Measurements from ENCODE around the gene NUDT5.
A peak's percentile ranks its signal among the peaks of the same experiment; 100 is the strongest.
"Not testable (repeated sequence)": the region's sequence is repeated elsewhere in the genome, so short reads cannot be mapped to it uniquely, and the experiment has no call there.

The NUDT5 gene

GRCh38 chr10:12195603-12196506 lies at the start of gene NUDT5, which contains the start of gene CDC123:
TSS of gene NUDT5 (minus strand) at chr10:12195891. CDS start at chr10:12186291, 9,600 bp downstream.
TSS of gene CDC123 (plus strand) at chr10:12196188. CDS start at chr10:12196246, 58 bp downstream.
- DNase-seq (ENCODE audit: low spot score) = peak; percentile 92

GRCh38 chr10:12243864-12244620 lies 48.4 kb upstream of the NUDT5 start:
- no peak for DNase-seq (ENCODE audit: low spot score)

DNA sequence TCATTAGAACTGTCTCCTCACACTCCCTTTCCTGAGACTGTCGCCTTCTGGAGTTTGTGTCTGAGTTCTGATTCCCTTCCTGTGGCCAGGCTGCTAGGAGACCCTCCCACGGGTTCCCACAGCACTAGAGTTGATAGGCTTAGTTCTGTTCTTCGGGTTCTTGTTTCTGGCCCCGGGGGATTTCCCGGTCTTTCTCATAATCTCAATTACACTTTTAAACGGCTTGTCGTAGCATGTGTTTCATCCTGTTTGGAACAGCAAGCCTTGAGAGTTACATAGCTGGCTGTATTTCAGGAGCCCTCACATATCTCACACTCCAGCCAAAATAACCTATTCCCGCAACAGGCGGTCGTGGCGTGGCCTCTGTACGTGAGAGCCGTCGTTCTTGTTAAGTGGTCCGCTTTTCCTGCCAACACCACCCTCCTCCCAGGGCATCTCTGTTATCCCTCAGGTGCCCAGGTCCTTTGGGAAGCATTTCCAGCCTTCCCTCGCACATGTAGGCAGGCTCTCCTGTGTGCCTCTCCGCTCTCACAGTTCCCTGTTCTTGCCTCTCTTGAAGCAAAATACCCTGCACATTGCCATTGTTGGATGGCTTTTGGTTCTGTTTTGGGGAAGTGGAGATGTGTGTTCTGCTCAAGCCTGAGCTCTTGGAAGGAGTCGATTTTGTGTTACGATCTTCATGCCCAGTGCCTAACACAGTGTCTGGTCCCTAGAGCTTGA lies 46.3 kb upstream of the NUDT5 start:
- DNase-seq (ENCODE audit: low spot score) = no peak

DNA sequence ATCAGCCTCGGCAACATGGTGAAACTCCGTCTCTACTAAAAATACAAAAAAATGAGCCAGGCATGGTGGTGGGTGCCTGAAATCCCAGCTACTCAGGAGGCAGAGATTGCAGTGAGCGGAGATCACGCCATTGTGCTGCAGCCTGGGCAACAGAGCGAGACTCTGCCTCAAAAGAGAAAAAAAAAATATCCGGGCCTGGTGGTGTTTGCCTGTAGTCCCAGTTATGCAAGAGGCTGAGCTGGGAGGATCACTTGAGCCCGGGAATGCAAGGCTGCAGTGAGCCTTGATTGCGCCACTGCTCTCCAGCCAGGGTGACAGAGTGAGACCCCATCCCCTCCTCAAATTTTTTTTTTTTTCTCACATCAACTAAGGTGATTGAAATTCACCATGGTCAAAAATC lies 43.1 kb upstream of the NUDT5 start:
- no peak for DNase-seq (ENCODE audit: low spot score)

DNA sequence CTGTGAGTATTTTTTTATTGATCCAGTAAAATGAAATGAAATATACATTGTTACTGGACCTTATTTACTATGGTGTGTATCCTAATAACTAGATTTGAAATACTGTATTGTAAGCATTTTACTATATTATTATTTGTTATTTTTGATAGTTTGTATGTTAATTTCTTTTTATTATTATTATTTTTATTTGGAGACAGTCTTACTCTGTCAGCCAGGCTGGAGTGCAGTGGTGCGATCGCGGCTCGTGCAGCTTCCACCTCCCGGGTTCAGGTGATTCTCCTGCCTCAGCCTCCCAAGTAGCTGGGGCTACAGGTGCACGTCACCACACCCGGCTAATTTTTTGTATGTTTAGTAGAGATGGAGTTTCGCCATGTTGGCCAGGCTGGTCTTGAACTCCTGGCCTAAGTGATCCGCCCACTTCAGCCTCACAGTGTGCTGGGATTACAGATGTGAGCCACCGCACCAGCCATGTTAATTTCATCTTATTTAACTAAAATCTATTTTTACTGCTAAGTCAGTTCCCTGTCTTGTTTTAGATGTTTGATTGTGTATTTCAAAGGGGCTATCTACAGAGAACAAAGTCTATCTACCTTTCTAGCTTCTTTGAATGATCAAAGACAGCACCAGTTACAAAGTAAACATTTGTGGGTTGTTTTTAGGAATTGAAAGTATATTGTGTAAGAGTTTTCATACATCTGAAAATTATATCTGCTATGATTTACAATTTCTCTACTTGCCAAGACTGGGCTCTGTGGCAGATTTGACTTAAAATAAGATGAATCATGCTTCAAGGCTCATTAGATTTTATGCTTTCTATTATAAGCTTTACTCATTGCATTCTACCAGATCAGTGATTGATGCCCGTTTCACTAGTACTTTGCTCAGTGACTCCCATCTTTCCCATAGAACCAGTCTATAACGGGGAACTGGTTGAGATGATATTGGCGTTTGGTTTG lies 41.9 kb upstream of the NUDT5 start:
- DNase-seq (ENCODE audit: low spot score) = no peak

GRCh38 chr10:12235796-12236195 lies 40.1 kb upstream of the NUDT5 start:
- DNase-seq (ENCODE audit: low spot score) = no peak

DNA sequence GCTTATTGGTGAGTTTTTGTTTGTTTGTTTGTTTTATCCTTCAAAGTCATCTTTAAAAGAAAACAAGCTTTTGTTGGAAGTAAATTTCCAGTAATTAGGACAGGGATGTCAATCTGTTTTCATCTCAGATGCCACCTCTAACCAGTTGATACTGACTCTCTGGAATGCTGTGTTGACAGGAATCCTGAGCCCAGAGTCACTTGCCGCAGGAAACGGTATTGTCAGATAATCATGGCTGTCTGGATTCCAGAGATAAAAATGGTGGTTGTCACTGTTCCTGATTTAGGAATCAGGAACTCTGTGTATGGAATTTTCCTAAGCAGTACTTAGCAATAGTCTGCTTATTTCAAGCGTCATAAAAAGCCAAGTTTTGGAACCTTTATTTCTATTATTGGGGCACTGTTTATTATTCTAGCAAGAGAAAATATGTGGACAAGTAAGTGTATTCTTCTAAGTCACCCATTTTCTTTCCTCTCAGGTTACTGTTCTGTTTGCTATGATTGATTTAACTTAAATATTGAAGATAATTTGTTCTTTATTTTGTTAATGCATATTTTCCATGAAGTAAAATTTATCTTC lies 39.5 kb upstream of the NUDT5 start:
- DNase-seq (ENCODE audit: low spot score) = no peak

- not testable (repeated sequence) for DNase-seq (ENCODE audit: low spot score)
Measured at GRCh38 chr10:12234687-12235086, 39.0 kb upstream of the NUDT5 start.

DNA sequence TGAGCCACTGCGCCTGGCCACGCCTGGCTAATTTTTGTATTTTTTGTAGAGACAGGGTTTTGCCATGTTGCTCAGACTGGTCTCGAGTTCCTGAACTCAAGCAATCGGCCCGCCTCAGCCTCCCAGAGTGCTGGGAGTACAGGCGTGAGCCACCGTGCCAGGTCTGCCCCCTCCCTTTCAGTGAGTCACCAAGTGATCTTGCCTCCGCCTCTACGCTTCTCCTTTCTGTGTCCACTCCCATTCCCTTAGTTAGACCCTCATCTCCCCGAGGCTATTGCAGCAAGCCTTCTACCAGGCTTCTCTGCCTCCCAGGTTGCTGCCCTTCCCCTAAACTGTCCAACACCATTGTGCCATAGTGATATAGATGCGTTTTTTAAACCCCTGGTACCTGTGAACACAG lies 33.2 kb upstream of the NUDT5 start:
- no peak for DNase-seq (ENCODE audit: low spot score)

DNA sequence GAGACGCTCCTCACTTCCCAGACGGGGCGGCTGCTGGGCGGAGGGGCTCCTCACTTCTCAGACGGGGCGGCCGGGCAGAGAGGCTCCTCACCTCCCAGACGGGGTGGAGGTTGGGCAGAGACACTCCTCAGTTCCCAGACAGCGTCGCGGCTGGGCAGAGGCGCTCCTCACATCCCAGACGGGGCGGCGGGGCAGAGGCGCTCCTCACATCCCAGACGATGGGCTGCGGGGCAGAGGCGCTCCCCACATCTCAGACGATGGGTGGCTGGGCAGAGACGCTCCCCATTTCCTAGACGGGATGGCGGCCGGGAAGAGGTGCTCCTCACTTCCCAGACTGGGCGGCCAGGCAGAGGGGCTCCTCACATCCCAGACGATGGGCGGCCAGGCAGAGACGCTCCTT lies 30.7 kb upstream of the NUDT5 start:
- not testable (repeated sequence) for DNase-seq (ENCODE audit: low spot score)

DNA sequence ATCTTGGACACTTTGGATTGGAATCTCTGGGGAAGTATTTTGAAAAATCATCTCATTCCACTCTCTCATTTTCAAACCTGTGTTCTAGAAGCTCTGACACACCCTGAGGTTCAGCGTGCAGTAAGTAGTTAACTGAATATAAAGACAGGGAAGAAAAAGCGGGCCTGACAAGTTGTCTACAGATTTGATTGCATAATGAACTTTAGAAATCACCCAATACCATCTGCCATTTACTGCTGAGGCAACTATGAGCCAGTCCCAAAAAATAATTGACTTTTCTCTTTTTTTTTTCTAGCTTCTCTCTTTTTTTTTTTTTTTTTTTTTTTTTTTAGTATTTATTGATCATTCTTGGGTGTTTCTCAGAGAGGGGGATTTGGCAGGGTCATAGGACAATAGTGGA lies 29.8 kb upstream of the NUDT5 start:
- no peak for DNase-seq (ENCODE audit: low spot score)

DNA sequence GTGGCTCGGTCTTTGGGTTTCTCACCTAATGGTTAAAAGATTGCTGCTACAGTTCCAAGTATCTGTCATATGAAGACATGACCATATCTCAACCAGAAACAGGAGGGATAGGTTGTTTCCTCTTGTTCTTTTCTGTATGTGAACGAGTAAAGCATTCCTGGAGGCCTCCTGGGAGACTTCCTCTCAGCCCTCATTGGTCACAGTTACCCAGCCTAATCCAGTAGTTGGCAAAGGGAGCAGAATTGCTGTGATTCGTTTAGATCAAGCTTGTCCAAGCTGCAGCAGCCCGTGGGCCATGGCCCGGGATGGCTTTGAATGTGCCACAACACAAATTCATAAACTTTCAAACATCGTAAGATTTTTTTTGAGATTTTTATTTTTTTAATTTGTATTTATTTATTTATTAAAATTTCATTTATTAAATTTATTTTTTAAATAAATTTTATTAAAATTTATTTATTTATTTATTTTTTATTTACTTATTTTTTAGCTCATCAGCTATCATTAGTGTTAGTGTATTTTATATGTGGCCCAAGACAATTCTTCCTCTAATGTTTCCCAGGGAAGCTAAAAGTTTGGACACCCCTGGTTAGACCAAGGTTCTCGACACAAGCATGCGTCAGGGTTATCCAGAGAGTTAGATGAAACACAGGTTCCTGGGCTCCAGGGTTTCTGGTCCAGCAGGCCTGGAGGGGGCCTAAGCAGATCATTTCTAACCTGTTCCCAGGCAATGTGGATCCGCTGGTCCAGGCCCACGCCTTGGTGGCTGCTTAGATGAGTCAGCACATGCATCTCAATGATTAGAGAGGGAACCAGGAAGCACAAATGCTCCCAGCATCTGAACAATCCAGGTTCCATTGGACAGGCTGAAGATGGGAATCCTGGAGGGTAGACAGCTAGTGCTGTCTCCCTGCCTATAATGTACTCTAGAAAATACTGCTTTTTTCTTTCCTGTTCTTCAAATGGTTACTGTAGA lies 25.9 kb upstream of the NUDT5 start:
- DNase-seq (ENCODE audit: low spot score) = no peak

DNA sequence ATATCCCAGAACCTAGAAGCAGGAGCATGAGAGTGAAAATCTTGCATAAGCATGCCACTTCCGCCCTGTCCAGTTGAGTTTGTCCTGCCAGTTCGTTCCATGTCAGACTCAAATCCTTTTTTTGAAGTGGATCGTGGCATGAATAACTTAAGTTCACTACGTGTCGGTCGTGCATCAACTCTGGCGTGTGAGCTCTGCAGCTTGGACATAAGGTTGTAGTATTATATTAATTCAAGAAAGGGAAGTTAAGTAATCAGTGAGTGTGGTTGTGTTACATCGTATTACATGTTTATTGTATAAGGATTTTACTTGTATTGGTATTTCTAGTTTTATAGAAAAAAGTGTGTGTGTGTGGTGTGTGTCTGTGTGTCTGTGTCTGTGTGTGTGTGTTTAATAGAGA lies 23.3 kb upstream of the NUDT5 start:
- no peak for DNase-seq (ENCODE audit: low spot score)

- peak; percentile 38 for DNase-seq (ENCODE audit: low spot score)
Measured at GRCh38 chr10:12214763-12215218, 19.1 kb upstream of the NUDT5 start.

DNA sequence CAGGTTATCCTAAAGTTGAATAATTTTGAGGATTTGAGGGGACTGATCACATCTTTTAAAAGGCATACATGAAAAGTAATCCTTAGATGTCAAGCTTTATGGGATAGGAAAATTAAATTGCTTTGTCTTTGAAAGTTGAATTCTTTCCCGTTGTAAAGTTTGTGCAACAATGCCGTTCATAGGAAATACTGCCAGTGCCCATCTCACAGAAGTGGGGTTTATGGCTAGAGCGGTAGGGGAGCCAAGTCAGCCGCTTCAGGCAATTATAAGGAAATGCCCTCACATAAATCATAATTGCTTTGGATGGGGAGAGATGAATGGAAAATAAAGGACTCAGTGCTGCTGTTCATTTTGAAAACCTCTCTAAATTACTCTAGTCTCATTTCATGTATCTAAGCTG lies 18.4 kb upstream of the NUDT5 start:
- no peak for DNase-seq (ENCODE audit: low spot score)

DNA sequence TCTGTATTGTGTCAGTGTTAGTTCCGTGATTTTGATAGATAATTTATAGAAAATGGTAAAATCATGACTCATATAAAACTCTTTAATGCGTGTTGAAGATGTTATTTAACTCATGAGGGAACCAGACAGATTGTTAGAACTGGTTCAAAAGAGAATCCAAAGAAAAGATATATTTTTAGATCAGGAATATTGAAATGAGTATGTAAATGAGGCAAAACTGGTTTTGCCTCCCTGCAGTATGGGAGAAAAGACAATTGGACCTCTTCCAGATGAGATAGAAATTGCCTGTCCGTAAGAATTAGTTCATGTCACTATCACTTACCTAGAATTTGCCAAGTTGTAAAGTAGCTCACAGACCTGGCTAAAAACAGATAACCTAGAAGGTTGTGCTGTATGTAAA lies 17.9 kb upstream of the NUDT5 start:
- no peak for DNase-seq (ENCODE audit: low spot score)

GRCh38 chr10:12212454-12212853 lies 16.8 kb upstream of the NUDT5 start:
- no peak for DNase-seq (ENCODE audit: low spot score)

- no peak for DNase-seq (ENCODE audit: low spot score)
Measured at GRCh38 chr10:12208460-12208859, 12.8 kb upstream of the NUDT5 start.

DNA sequence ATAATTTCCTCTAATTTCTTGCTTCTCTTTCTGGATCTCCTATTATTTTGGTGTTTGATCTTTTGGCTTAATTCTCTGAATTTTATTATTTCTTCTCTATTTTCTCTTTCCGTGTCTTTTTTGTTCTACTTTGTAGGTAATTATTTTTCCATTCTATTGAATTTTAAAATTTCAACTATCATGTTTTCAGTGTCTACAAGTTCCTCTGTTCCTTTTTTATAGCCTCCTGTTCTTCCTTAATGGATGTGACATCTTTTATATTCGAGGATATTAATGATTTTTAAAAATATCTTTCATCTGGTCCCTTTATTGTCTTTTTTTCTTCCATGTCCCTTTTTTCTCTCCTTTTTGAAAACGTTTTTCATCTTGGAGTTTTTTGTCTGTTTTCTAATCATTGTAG lies 11.4 kb upstream of the NUDT5 start:
- no peak for DNase-seq (ENCODE audit: low spot score)

GRCh38 chr10:12205082-12205481 lies 9.4 kb upstream of the NUDT5 start:
- DNase-seq (ENCODE audit: low spot score) = no peak
